SK-N-SH treated with all-trans-retinoic acid at 6 μM for 48 hours (cell line): ENCODE results near the gene CTBP2.

Experiments
- ARNTL ChIP-seq: fragments of 450-650 bp; formaldehyde crosslinking; IDR thresholded peaks from 2 replicates; pipeline ENCODE4 v1.5.0; 2020; ENCODE audit warnings: low read depth, mild to moderate bottlenecking, moderate library complexity, borderline replicate concordance
- BACH2 ChIP-seq: fragments of 250-450 bp; sonication (Bioruptor Pico); IDR thresholded peaks from 2 replicates; pipeline ENCODE4 v1.9.0; 2021; ENCODE audit warnings: mild to moderate bottlenecking, borderline replicate concordance
- ISL1 ChIP-seq: fragments of 250-450 bp; sonication (Bioruptor Pico); IDR thresholded peaks from 2 replicates; pipeline ENCODE4 v2.1.2; 2022; ENCODE audit warnings: mild to moderate bottlenecking, moderate library complexity
- OSR1 ChIP-seq: fragments of 250-450 bp; sonication (Bioruptor Pico); IDR thresholded peaks from 2 replicates; pipeline ENCODE4 v1.8.0; 2022; ENCODE audit warnings: moderate library complexity, mild to moderate bottlenecking, inconsistent platforms
- RARB ChIP-seq: fragments of 250-450 bp; sonication (Bioruptor Pico); IDR thresholded peaks from 2 replicates; pipeline ENCODE4 v1.8.0; 2021; ENCODE audit warnings: mild to moderate bottlenecking, moderate library complexity
- SNAI2 ChIP-seq: fragments of 250-450 bp; sonication (Bioruptor Pico); IDR thresholded peaks from 2 replicates; pipeline ENCODE4 v1.5.0; 2020; ENCODE audit warnings: mild to moderate bottlenecking, moderate library complexity
- TOX ChIP-seq: fragments of 250-450 bp; sonication (Bioruptor Pico); IDR thresholded peaks from 2 replicates; pipeline ENCODE4 v1.8.0; 2021; ENCODE audit warnings: mild to moderate bottlenecking, moderate library complexity, borderline replicate concordance
- ZC3H10 ChIP-seq: fragments of 250-450 bp; sonication (Bioruptor Pico); IDR thresholded peaks from 2 replicates; pipeline ENCODE4 v1.5.1; 2021; ENCODE audit warnings: mild to moderate bottlenecking, moderate library complexity
- ZFP3 ChIP-seq: fragments of 250-450 bp; sonication (Bioruptor Pico); IDR thresholded peaks from 2 replicates; pipeline ENCODE4 v1.5.0; 2020; ENCODE audit warnings: mild to moderate bottlenecking, moderate library complexity
- ZFP30 ChIP-seq: fragments of 450-650 bp; formaldehyde crosslinking; IDR thresholded peaks from 2 replicates; pipeline ENCODE4 v1.5.0; 2022; ENCODE audit warnings: mild to moderate bottlenecking, moderate library complexity
- TF ChIP-seq, protein P1 (sequence below): fragments of 250-450 bp; sonication (Bioruptor Pico); IDR thresholded peaks from 2 replicates; pipeline ENCODE4 v1.8.0; 2020; ENCODE audit warnings: mild to moderate bottlenecking, moderate library complexity, borderline replicate concordance
- TF ChIP-seq, protein P2 (sequence below): fragments of 250-450 bp; sonication (Bioruptor Pico); IDR thresholded peaks from 2 replicates; pipeline ENCODE4 v1.8.0; 2021; ENCODE audit warnings: low read depth, mild to moderate bottlenecking, moderate library complexity, borderline replicate concordance
- TF ChIP-seq, protein P3 (sequence below): fragments of 250-450 bp; sonication (Bioruptor Pico); IDR thresholded peaks from 2 replicates; pipeline ENCODE4 v1.5.0; 2020; ENCODE audit warnings: mild to moderate bottlenecking, moderate library complexity

DNA sequence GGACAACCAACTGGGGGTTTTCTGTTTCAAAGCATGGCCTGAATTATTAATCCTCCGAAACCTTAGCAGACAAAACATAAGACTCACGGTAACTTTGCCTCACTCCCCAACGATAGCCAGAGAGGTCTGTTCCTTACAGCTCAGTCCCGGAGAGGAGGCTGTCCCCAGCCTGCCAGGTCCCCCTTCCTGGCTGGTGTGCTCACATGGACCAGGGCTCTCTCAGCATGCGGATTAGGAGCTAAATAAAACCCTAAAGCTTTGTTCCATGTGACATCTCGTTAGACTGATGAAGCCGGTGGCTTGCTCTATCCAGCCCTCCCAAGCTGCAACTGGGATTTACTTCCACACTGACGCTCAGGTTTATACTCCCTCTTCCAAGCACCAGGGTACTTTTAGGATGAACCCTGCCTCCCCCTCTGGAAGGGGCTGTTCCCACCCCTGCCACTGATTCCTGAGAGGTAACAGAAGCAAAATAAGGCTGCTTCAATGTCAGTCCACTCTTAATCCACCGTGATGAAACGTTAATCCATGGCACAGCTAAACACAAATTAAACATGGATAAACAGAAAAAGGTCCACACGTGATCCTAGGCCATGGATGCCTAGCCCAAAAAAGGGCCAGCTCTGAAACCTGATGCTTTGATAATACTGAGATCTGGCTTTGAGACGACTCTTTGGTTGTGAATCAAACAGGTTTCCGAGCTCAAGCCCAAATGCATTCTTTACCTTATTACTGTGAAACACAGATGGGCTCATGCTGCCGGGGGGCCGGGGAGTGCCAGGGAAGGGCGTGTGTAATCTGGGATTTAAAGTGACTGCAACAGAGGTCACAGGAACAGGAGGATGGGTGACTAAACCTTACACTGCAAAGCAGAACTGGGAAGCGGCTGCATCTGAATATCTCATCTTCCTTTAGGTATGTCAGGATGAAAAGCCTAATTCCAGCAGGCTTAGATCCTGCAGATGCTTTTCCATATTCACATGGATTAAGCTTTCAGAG lies 132.2 kb downstream of the CTBP2 start:
- no peak for TF ChIP-seq ZC3H10 (CRISPR knock-in tag)
- TF ChIP-seq, protein P1, sequence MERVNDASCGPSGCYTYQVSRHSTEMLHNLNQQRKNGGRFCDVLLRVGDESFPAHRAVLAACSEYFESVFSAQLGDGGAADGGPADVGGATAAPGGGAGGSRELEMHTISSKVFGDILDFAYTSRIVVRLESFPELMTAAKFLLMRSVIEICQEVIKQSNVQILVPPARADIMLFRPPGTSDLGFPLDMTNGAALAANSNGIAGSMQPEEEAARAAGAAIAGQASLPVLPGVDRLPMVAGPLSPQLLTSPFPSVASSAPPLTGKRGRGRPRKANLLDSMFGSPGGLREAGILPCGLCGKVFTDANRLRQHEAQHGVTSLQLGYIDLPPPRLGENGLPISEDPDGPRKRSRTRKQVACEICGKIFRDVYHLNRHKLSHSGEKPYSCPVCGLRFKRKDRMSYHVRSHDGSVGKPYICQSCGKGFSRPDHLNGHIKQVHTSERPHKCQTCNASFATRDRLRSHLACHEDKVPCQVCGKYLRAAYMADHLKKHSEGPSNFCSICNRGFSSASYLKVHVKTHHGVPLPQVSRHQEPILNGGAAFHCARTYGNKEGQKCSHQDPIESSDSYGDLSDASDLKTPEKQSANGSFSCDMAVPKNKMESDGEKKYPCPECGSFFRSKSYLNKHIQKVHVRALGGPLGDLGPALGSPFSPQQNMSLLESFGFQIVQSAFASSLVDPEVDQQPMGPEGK (CRISPR knock-in tag) = no peak
- TF ChIP-seq BACH2 (CRISPR knock-in tag) = no peak
- TF ChIP-seq, protein P2, sequence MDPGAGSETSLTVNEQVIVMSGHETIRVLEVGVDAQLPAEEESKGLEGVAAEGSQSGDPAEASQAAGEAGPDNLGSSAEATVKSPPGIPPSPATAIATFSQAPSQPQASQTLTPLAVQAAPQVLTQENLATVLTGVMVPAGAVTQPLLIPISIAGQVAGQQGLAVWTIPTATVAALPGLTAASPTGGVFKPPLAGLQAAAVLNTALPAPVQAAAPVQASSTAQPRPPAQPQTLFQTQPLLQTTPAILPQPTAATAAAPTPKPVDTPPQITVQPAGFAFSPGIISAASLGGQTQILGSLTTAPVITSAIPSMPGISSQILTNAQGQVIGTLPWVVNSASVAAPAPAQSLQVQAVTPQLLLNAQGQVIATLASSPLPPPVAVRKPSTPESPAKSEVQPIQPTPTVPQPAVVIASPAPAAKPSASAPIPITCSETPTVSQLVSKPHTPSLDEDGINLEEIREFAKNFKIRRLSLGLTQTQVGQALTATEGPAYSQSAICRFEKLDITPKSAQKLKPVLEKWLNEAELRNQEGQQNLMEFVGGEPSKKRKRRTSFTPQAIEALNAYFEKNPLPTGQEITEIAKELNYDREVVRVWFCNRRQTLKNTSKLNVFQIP (CRISPR knock-in tag) = no peak
- no peak for TF ChIP-seq SNAI2
- no peak for TF ChIP-seq ZFP30
- TF ChIP-seq ARNTL (CRISPR knock-in tag) = no peak
- TF ChIP-seq ISL1 (CRISPR knock-in tag) = no peak
- TF ChIP-seq ZFP3 (CRISPR knock-in tag) = no peak
- TF ChIP-seq, protein P3, sequence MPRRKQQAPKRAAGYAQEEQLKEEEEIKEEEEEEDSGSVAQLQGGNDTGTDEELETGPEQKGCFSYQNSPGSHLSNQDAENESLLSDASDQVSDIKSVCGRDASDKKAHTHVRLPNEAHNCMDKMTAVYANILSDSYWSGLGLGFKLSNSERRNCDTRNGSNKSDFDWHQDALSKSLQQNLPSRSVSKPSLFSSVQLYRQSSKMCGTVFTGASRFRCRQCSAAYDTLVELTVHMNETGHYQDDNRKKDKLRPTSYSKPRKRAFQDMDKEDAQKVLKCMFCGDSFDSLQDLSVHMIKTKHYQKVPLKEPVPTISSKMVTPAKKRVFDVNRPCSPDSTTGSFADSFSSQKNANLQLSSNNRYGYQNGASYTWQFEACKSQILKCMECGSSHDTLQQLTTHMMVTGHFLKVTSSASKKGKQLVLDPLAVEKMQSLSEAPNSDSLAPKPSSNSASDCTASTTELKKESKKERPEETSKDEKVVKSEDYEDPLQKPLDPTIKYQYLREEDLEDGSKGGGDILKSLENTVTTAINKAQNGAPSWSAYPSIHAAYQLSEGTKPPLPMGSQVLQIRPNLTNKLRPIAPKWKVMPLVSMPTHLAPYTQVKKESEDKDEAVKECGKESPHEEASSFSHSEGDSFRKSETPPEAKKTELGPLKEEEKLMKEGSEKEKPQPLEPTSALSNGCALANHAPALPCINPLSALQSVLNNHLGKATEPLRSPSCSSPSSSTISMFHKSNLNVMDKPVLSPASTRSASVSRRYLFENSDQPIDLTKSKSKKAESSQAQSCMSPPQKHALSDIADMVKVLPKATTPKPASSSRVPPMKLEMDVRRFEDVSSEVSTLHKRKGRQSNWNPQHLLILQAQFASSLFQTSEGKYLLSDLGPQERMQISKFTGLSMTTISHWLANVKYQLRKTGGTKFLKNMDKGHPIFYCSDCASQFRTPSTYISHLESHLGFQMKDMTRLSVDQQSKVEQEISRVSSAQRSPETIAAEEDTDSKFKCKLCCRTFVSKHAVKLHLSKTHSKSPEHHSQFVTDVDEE = no peak
- TF ChIP-seq OSR1 (CRISPR knock-in tag) = no peak
- TF ChIP-seq TOX = no peak
- no peak for TF ChIP-seq RARB
